ENCODE data around the gene L3MBTL1.
"Not testable (repeated sequence)": the region's sequence is repeated elsewhere in the genome, so short reads cannot be mapped to it uniquely, and the experiment has no call there.

The L3MBTL1 gene

DNA sequence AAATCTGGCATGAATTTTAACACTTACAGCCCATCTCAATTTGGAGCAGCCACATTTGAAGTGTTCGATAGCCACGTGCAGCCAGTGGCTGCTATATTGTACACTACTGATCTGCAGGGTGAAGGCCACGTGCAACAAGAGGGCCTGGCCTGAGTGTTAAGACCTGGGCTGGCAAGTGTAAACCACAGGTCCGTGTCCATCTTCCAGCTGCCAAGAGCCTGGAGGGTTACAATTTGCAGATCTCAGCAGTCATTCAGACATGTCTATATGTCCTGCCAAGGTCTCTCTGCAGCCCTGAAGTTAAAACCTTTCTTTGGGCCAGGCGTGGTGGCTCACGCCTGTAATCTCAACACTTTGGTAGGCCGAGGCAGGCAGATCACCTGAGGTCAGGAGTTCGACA, 65.4 kb downstream of the L3MBTL1 start:
- Histone ChIP-seq H3K36me3 (ENCODE audit: insufficient read depth, low read length) (no peaks in the 10 kb centered on the region), H3K4me1 (ENCODE audit: control insufficient read depth, insufficient read depth, low read length, unreplicated experiment) (no peaks in the 10 kb centered on the region), H3K79me2 (ENCODE audit: control insufficient read depth, insufficient read depth, low read length, unreplicated experiment) (no peaks in the 10 kb centered on the region)

GRCh38 chr20:43576108-43576507, 68.6 kb downstream of the L3MBTL1 start:
- H3K27ac ChIP-seq (ENCODE audit: low read depth, low read length): no peak overlapping the region
- no peak overlapping the region for H3K4me3 ChIP-seq (ENCODE audit: low read depth, low read length)
- H3K27me3 ChIP-seq (ENCODE audit: insufficient read depth, low read length): no peaks in the 10 kb centered on the region
- no peaks in the 10 kb centered on the region for H3K79me2 ChIP-seq (ENCODE audit: control insufficient read depth, insufficient read depth, low read length, unreplicated experiment)
- H3K36me3 ChIP-seq (ENCODE audit: insufficient read depth, low read length): no peaks in the 10 kb centered on the region
- no peak overlapping the region for H2AFZ ChIP-seq (ENCODE audit: low read length, unreplicated experiment)
- peaks cover 7% of the 10 kb centered on the region for H3K4me1 ChIP-seq (ENCODE audit: control insufficient read depth, insufficient read depth, low read length, unreplicated experiment)

More for the DNA sequence above, 65.4 kb downstream of the L3MBTL1 start:
- Histone ChIP-seq H3K27ac (ENCODE audit: low read depth, low read length) (no peak overlapping the region), H2AFZ (ENCODE audit: low read length, unreplicated experiment) (no peak overlapping the region), H3K4me3 (ENCODE audit: low read depth, low read length) (no peak overlapping the region), H3K27me3 (ENCODE audit: insufficient read depth, low read length) (no peaks in the 10 kb centered on the region)

- H3K79me2 ChIP-seq (ENCODE audit: control insufficient read depth, insufficient read depth, low read length, unreplicated experiment): no peaks in the 10 kb centered on the region
- no peak overlapping the region for H2AFZ ChIP-seq (ENCODE audit: low read length, unreplicated experiment)
- no peaks in the 10 kb centered on the region for H3K27me3 ChIP-seq (ENCODE audit: insufficient read depth, low read length)
- H3K4me3 ChIP-seq (ENCODE audit: low read depth, low read length): no peak overlapping the region
- H3K27ac ChIP-seq (ENCODE audit: low read depth, low read length): no peak overlapping the region
- no peaks in the 10 kb centered on the region for H3K36me3 ChIP-seq (ENCODE audit: insufficient read depth, low read length)
- peaks cover 26% of the 10 kb centered on the region for H3K4me1 ChIP-seq (ENCODE audit: control insufficient read depth, insufficient read depth, low read length, unreplicated experiment)
Measured at GRCh38 chr20:43579861-43580793, 72.6 kb downstream of the L3MBTL1 start.

DNA sequence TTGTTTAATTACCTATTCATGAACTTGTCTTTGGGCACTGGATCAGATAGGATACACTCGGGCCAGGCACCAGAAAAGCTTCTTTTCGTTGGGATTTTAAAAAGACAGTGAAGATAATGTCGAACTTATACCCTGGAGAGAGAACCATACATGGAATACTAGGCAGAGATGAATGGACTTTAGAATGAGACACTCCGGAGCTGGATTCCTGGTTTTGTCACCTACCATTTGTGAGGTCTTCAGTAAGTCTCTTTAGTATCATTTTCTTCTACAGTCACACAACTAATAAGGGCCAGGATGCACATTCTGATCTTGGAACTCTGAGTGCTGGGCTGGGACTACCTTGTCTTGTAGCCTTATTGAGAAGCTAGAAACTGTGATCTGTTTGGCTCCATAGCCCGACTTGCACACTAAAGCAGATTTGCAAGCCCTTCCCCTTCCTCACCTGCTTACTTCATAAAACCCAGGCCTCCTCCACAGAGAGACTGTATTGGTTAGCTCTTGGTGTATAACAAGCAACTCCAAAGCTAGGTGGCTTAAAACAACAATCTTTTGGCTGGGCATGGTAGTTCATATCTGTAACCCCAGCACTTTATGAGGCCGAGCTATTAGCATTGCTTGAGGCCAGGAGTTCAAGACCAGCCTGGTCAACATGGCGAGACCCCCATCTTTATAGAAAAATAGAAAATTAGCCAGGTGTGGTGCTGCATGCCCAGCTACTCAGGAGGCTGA, 75.8 kb downstream of the L3MBTL1 start:
- Histone ChIP-seq H3K79me2 (ENCODE audit: control insufficient read depth, insufficient read depth, low read length, unreplicated experiment) (no peaks in the 10 kb centered on the region), H3K27me3 (ENCODE audit: insufficient read depth, low read length) (no peaks in the 10 kb centered on the region), H3K36me3 (ENCODE audit: insufficient read depth, low read length) (no peaks in the 10 kb centered on the region), H3K4me3 (ENCODE audit: low read depth, low read length) (no peak overlapping the region), H3K27ac (ENCODE audit: low read depth, low read length) (no peak overlapping the region), H3K4me1 (ENCODE audit: control insufficient read depth, insufficient read depth, low read length, unreplicated experiment) (peaks cover 28% of the 10 kb centered on the region), H2AFZ (ENCODE audit: low read length, unreplicated experiment) (no peak overlapping the region)

GRCh38 chr20:43583982-43584432, 76.5 kb downstream of the L3MBTL1 start:
- peak overlapping the region; percentile 25; the same call in 1 of the 2 replicates for H3K27ac ChIP-seq (ENCODE audit: low read depth, low read length)
- H2AFZ ChIP-seq (ENCODE audit: low read length, unreplicated experiment): no peak overlapping the region
- H3K79me2 ChIP-seq (ENCODE audit: control insufficient read depth, insufficient read depth, low read length, unreplicated experiment): no peaks in the 10 kb centered on the region
- H3K4me3 ChIP-seq (ENCODE audit: low read depth, low read length): no peak overlapping the region
- no peaks in the 10 kb centered on the region for H3K36me3 ChIP-seq (ENCODE audit: insufficient read depth, low read length)
- no peaks in the 10 kb centered on the region for H3K27me3 ChIP-seq (ENCODE audit: insufficient read depth, low read length)
- H3K4me1 ChIP-seq (ENCODE audit: control insufficient read depth, insufficient read depth, low read length, unreplicated experiment): peaks cover 28% of the 10 kb centered on the region

DNA sequence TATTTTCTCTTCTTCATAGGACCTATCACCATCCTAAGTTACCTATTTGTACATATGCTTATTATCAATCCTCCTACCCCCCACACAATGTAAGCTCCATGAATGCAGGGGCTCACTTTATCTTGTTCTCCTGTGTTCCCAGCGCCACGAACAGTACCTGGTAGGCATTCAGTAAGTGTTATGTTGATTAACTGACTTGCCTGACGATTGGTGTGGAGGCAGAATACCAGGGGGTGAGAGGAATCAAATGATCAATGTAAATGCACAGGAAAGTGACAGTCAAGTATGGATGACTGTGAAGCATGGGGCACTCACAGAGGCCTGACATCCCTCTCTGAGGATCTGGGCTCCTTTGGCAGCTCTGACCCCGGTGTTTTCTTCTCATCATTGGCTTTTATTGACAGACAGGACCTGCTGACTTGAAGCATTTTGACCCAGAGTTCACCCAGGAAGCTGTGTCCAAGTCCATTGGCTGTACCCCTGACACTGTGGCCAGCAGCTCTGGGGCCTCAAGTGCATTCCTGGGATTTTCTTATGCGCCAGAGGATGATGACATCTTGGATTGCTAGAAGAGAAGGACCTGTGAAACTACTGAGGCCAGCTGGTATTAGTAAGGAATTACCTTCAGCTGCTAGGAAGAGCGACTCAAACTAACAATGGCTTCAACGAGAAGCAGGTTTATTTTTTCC, 77.1 kb downstream of the L3MBTL1 start:
- Histone ChIP-seq H3K4me3 (ENCODE audit: low read depth, low read length) (no peak overlapping the region), H3K27me3 (ENCODE audit: insufficient read depth, low read length) (no peaks in the 10 kb centered on the region), H3K79me2 (ENCODE audit: control insufficient read depth, insufficient read depth, low read length, unreplicated experiment) (no peaks in the 10 kb centered on the region), H3K27ac (ENCODE audit: low read depth, low read length) (peak overlapping the region; percentile 25; the same call in 1 of the 2 replicates), H2AFZ (ENCODE audit: low read length, unreplicated experiment) (no peak overlapping the region), H3K36me3 (ENCODE audit: insufficient read depth, low read length) (no peaks in the 10 kb centered on the region), H3K4me1 (ENCODE audit: control insufficient read depth, insufficient read depth, low read length, unreplicated experiment) (peaks cover 23% of the 10 kb centered on the region)

DNA sequence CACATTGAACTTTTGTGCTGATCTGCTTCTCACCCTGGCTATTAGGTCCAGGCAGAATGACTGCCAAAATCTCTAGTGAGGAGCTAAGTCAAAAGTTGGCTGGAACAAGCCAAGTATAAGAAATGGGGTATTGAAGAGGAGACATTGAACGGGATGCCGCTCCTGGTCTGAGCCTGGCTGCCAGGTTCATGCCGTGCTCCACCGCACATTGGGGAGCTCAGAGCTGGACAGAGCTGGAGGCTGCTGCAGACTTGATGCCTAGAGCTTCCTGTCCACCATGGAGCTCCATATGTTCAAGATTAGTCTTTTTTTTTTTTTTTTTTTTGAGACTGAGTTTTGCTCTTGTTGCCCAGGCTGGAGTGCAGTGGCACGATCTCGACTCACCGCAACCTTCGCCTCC, 79.1 kb downstream of the L3MBTL1 start:
- Histone ChIP-seq H3K4me3 (ENCODE audit: low read depth, low read length) (no peak overlapping the region), H2AFZ (ENCODE audit: low read length, unreplicated experiment) (no peak overlapping the region), H3K27me3 (ENCODE audit: insufficient read depth, low read length) (no peaks in the 10 kb centered on the region), H3K4me1 (ENCODE audit: control insufficient read depth, insufficient read depth, low read length, unreplicated experiment) (peaks cover 31% of the 10 kb centered on the region), H3K36me3 (ENCODE audit: insufficient read depth, low read length) (no peaks in the 10 kb centered on the region), H3K79me2 (ENCODE audit: control insufficient read depth, insufficient read depth, low read length, unreplicated experiment) (peaks cover 8% of the 10 kb centered on the region), H3K27ac (ENCODE audit: low read depth, low read length) (no peak overlapping the region)

GRCh38 chr20:43588526-43588925, 81.0 kb downstream of the L3MBTL1 start:
- not testable (repeated sequence) for H3K27ac ChIP-seq (ENCODE audit: low read depth, low read length); H3K36me3 ChIP-seq (ENCODE audit: insufficient read depth, low read length); H3K4me3 ChIP-seq (ENCODE audit: low read depth, low read length); H2AFZ ChIP-seq (ENCODE audit: low read length, unreplicated experiment); H3K27me3 ChIP-seq (ENCODE audit: insufficient read depth, low read length)
- peaks cover 15% of the 10 kb centered on the region for H3K79me2 ChIP-seq (ENCODE audit: control insufficient read depth, insufficient read depth, low read length, unreplicated experiment)
- peaks cover 27% of the 10 kb centered on the region for H3K4me1 ChIP-seq (ENCODE audit: control insufficient read depth, insufficient read depth, low read length, unreplicated experiment)

DNA sequence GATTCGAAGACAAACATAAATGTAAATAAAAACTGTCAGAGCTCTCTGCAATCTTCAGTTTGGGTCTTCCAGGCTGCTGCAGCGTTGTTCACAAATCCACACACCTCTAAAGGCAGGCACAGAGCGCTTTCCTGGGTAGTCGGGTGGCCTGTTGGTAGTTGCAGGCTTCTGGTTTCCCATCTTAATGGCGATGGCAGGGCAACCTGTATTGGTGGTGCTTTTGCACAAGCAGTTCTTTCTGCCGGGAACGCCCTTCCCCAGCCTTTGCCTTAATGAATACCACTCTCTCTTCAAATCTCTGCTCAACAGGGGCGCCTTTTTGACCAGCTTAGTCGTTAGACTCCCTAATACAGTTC, 82.5 kb downstream of the L3MBTL1 start:
- peak overlapping the region; percentile 91 for H3K27ac ChIP-seq (ENCODE audit: low read depth, low read length)
- H2AFZ ChIP-seq (ENCODE audit: low read length, unreplicated experiment): peak overlapping the region; percentile 99
- H3K27me3 ChIP-seq (ENCODE audit: insufficient read depth, low read length): no peaks in the 10 kb centered on the region

More for the DNA sequence above, 82.5 kb downstream of the L3MBTL1 start:
- Histone ChIP-seq H3K4me1 (ENCODE audit: control insufficient read depth, insufficient read depth, low read length, unreplicated experiment) (peaks cover 13% of the 10 kb centered on the region), H3K4me3 (ENCODE audit: low read depth, low read length) (peak overlapping the region; percentile 92), H3K79me2 (ENCODE audit: control insufficient read depth, insufficient read depth, low read length, unreplicated experiment) (peaks cover 21% of the 10 kb centered on the region), H3K36me3 (ENCODE audit: insufficient read depth, low read length) (peaks cover 4% of the 10 kb centered on the region; the same call in 1 of the 2 replicates)
